H9 (cell line): ENCODE data around the gene ATP5PB. TPM values are rescaled to one million over a fixed set of nuclear protein-coding genes. Genes with fewer than 3 reads are reported as not detected.

Source experiments
- DNase-seq: peaks from one replicate; pipeline ENCODE4 v3.0.0-alpha.2; 2017
- H2AFZ ChIP-seq: one replicate; pipeline ENCODE4 v1.6.1; 2013; ENCODE audit warnings: mild to moderate bottlenecking, low read length, control low read depth, moderate library complexity
- H2AK5ac ChIP-seq: 2 replicates; pipeline ENCODE4 v1.6.1; 2013; ENCODE audit warnings: low read length, control low read depth, mixed read lengths; ENCODE audit not compliant: insufficient read length
- H2BK120ac ChIP-seq: one replicate; pipeline ENCODE4 v1.6.1; 2013; ENCODE audit warnings: low read depth, mild to moderate bottlenecking, low read length, control low read depth, inconsistent platforms; ENCODE audit not compliant: poor library complexity, severe bottlenecking
- H2BK12ac ChIP-seq: 2 replicates; pipeline ENCODE4 v1.6.1; 2013; ENCODE audit warnings: low read length, control low read depth, mixed read lengths, low read depth; ENCODE audit not compliant: insufficient read length
- H2BK15ac ChIP-seq: 2 replicates; pipeline ENCODE4 v1.6.1; 2013; ENCODE audit warnings: low read depth, low read length, control low read depth
- H2BK20ac ChIP-seq: one replicate; pipeline ENCODE4 v1.6.1; 2013; ENCODE audit warnings: low read depth, mild to moderate bottlenecking, low read length, control low read depth, inconsistent platforms; ENCODE audit not compliant: poor library complexity, severe bottlenecking
- H2BK5ac ChIP-seq: 2 replicates; pipeline ENCODE4 v1.6.1; 2013; ENCODE audit warnings: low read length, control low read depth, mixed read lengths; ENCODE audit not compliant: insufficient read length
- H3K14ac ChIP-seq: 2 replicates; pipeline ENCODE4 v1.6.1; 2013; ENCODE audit warnings: low read length, control low read depth; ENCODE audit not compliant: insufficient read depth
- H3K18ac ChIP-seq: 2 replicates; pipeline ENCODE4 v1.6.1; 2013; ENCODE audit warnings: low read depth, mild to moderate bottlenecking, mixed read lengths, low read length, control low read depth; ENCODE audit not compliant: insufficient read length
- H3K23ac ChIP-seq: 2 replicates; pipeline ENCODE4 v1.6.1; 2013; ENCODE audit warnings: low read length, control low read depth, mixed read lengths, low read depth; ENCODE audit not compliant: insufficient read length
- H3K23me2 ChIP-seq: 2 replicates; pipeline ENCODE4 v1.6.1; 2013; ENCODE audit warnings: low read depth, mild to moderate bottlenecking, mixed read lengths, low read length, control low read depth; ENCODE audit not compliant: insufficient read length, poor library complexity, severe bottlenecking
- H3K27ac ChIP-seq: 2 replicates; pipeline ENCODE4 v1.5.1; 2013; ENCODE audit warnings: low read length, control low read depth, mixed read lengths, low read depth; ENCODE audit not compliant: insufficient read length
- H3K27me3 ChIP-seq: 2 replicates; pipeline ENCODE4 v1.6.1; 2013; ENCODE audit warnings: low read length, control low read depth, inconsistent platforms; ENCODE audit not compliant: insufficient read depth
- H3K4ac ChIP-seq: 2 replicates; pipeline ENCODE4 v1.6.1; 2013; ENCODE audit warnings: low read depth, mild to moderate bottlenecking, control low read depth, inconsistent platforms, low read length, moderate library complexity
- H3K4me1 ChIP-seq: 2 replicates; pipeline ENCODE4 v1.6.1; 2013; ENCODE audit warnings: low read length, control low read depth, inconsistent platforms; ENCODE audit not compliant: insufficient read depth
- H3K4me2 ChIP-seq: 2 replicates; pipeline ENCODE4 v1.6.1; 2013; ENCODE audit warnings: low read length, control low read depth, mixed read lengths; ENCODE audit not compliant: insufficient read length, insufficient read depth
- H3K56ac ChIP-seq: 2 replicates; pipeline ENCODE4 v1.6.1; 2013; ENCODE audit warnings: low read depth, mild to moderate bottlenecking, mixed read lengths, low read length, control low read depth; ENCODE audit not compliant: insufficient read length
- H3K79me1 ChIP-seq: 2 replicates; pipeline ENCODE4 v1.6.1; 2013; ENCODE audit warnings: low read depth, mild to moderate bottlenecking, moderate library complexity, low read length, control low read depth, inconsistent platforms; ENCODE audit not compliant: insufficient read depth, poor library complexity, severe bottlenecking
- H3K79me2 ChIP-seq: 2 replicates; pipeline ENCODE4 v1.6.1; 2013; ENCODE audit warnings: low read length, control low read depth, inconsistent platforms; ENCODE audit not compliant: insufficient read depth
- H3K9ac ChIP-seq: 2 replicates; pipeline ENCODE4 v1.6.1; 2013; ENCODE audit warnings: low read length, control low read depth, mixed read lengths; ENCODE audit not compliant: insufficient read length; ENCODE audit errors: extremely low read depth
- H3K9me3 ChIP-seq: one replicate; pipeline ENCODE4 v1.6.1; 2013; ENCODE audit warnings: low read depth, low read length, inconsistent platforms; ENCODE audit not compliant: control insufficient read depth
- H3T11ph ChIP-seq: one replicate; pipeline ENCODE4 v1.6.1; 2013; ENCODE audit warnings: mild to moderate bottlenecking, low read length, control low read depth, inconsistent platforms
- H4K20me1 ChIP-seq: one replicate; pipeline ENCODE4 v1.6.1; 2013; ENCODE audit not compliant: control insufficient read depth, insufficient read length, insufficient read depth
- H4K5ac ChIP-seq: 2 replicates; pipeline ENCODE4 v1.6.1; 2013; ENCODE audit warnings: low read depth, mild to moderate bottlenecking, mixed read lengths, low read length, control low read depth; ENCODE audit not compliant: insufficient read length
- H4K8ac ChIP-seq: replicated peaks from 2 replicates; pipeline ENCODE4 v1.6.1; 2013; ENCODE audit warnings: low read length, control low read depth, mixed read lengths, low read depth; ENCODE audit not compliant: insufficient read length
- H4K91ac ChIP-seq: 2 replicates; pipeline ENCODE4 v1.6.1; 2013; ENCODE audit warnings: low read depth, mild to moderate bottlenecking, moderate library complexity, mixed read lengths, low read length, control low read depth; ENCODE audit not compliant: insufficient read length
- H3K27ac Mint-ChIP-seq, 3 experiments: 2 replicates in 2 of 3; 3 replicates in 1 of 3; pipeline ENCODE4 v1.8.0; 2020 to 2021; ENCODE audit warnings: mixed read lengths in 3 of 3, mild to moderate bottlenecking in 1 of 3, moderate library complexity in 1 of 3
- H3K27me3 Mint-ChIP-seq: 2 replicates; pipeline ENCODE4 v1.8.0; 2021; ENCODE audit warnings: low read depth, mild to moderate bottlenecking, moderate library complexity, mixed read lengths
- H3K36me3 Mint-ChIP-seq, 3 experiments: 2 replicates in 2 of 3; 3 replicates in 1 of 3; pipeline ENCODE4 v1.8.0; 2020 to 2021; ENCODE audit warnings: low read depth in 3 of 3, mixed read lengths in 3 of 3; ENCODE audit not compliant: insufficient read depth in 1 of 3
- H3K4me1 Mint-ChIP-seq, 2 experiments: 2 replicates each; pipeline ENCODE4 v1.8.0; 2020; ENCODE audit warnings: mixed read lengths in 2 of 2
- H3K4me3 Mint-ChIP-seq, 2 experiments: 2 replicates in 1 of 2; 3 replicates in 1 of 2; pipeline ENCODE4 v1.8.0; 2020 to 2021; ENCODE audit warnings: mild to moderate bottlenecking in 2 of 2, mixed read lengths in 2 of 2, moderate library complexity in 1 of 2
- H3K9me3 Mint-ChIP-seq, 2 experiments: 2 replicates in 1 of 2; 3 replicates in 1 of 2; pipeline ENCODE4 v1.8.0; 2020; ENCODE audit warnings: mild to moderate bottlenecking in 2 of 2, mixed read lengths in 2 of 2, moderate library complexity in 1 of 2
- CTCF ChIP-seq: fragments of 200-600 bp; sonication (generic); conservative IDR thresholded peaks from 3 replicates; pipeline ENCODE4 v1.8.0; 2021; ENCODE audit warnings: antibody characterized with exemption, mild to moderate bottlenecking
- WGBS: extraction: QIAGEN DNeasy Blood & Tissue Kit; methylation state at CpG from one replicate; pipeline ENCODE4 v1.1.7; 2013; ENCODE audit warnings: missing lambda C conversion rate, low lambda C conversion rate, mixed read lengths; ENCODE audit not compliant: insufficient read length; ENCODE audit errors: extremely low coverage; 5-methylcytosine and 5-hydroxymethylcytosine counted together
- total RNA-seq: library from RNA; stranded (reverse); gene quantifications from 2 replicates; pipeline ENCODE4 v1.2.1, GENCODE V29; 2021

The ATP5PB gene
- total RNA-seq, 1 experiment from 2014 or later: 250 TPM

- no peak overlapping the region for H4K91ac ChIP-seq
- no peaks in the 10 kb centered on the region for H3K27me3 ChIP-seq
- H3K4me3 Mint-ChIP-seq: no peak overlapping the region
- no peaks in the 10 kb centered on the region for H3K79me2 ChIP-seq
- H3K9me3 ChIP-seq: no peaks in the 10 kb centered on the region
- no peak overlapping the region for H3K56ac ChIP-seq
- H3K18ac ChIP-seq: no peak overlapping the region
- no peak overlapping the region for H2BK5ac ChIP-seq
- no peak overlapping the region for H2BK15ac ChIP-seq
- H3K27ac Mint-ChIP-seq: no peak overlapping the region
- no peak overlapping the region for H3K27ac ChIP-seq
- no peak overlapping the region; the same call in 1 of the 2 replicates for H3K14ac ChIP-seq
- no peak overlapping the region for H2AFZ ChIP-seq
- WGBS: no CpG with 5 or more reads among the region's 9 CpGs
- TF ChIP-seq CTCF: no peak
- H2AK5ac ChIP-seq: no peak overlapping the region
- no peaks in the 10 kb centered on the region for H3K9me3 Mint-ChIP-seq
- H3T11ph ChIP-seq: no peak overlapping the region
- no peak overlapping the region for H3K9ac ChIP-seq
- H4K5ac ChIP-seq: no peak overlapping the region
- no peak overlapping the region for H3K4me2 ChIP-seq
- no peak overlapping the region for H4K8ac ChIP-seq
- H3K4me1 ChIP-seq: no peaks in the 10 kb centered on the region
- H2BK12ac ChIP-seq: no peak overlapping the region
- no peaks in the 10 kb centered on the region for H3K23me2 ChIP-seq
- DNase-seq: no peak
- no peaks in the 10 kb centered on the region for H3K27me3 Mint-ChIP-seq
- no peaks in the 10 kb centered on the region for H3K79me1 ChIP-seq
- H4K20me1 ChIP-seq: no peaks in the 10 kb centered on the region
- no peak overlapping the region for H2BK20ac ChIP-seq
- no peak overlapping the region for H3K23ac ChIP-seq
- H2BK120ac ChIP-seq: no peak overlapping the region
- H3K4ac ChIP-seq: no peak overlapping the region
- peaks cover 6% of the 10 kb centered on the region in 2 experiments for H3K4me1 Mint-ChIP-seq
- no peaks in the 10 kb centered on the region for H3K36me3 Mint-ChIP-seq
Observed at GRCh38 chr1:111488669-111489068, 39.4 kb downstream of the ATP5PB start.
